RCC 7860 (cell line): ENCODE data around the gene GSTM1.

Experiments used
- DNase-seq: peaks from one replicate; pipeline ENCODE4 v3.0.0-alpha.2; 2015; ENCODE audit warnings: low spot score
- FAIRE-seq: peaks from 2 replicates; lab custom pipeline; 2012; peaks lifted over from hg19 to GRCh38; lab: Jason Lieb, UNC

GSTM1 gene

DNA sequence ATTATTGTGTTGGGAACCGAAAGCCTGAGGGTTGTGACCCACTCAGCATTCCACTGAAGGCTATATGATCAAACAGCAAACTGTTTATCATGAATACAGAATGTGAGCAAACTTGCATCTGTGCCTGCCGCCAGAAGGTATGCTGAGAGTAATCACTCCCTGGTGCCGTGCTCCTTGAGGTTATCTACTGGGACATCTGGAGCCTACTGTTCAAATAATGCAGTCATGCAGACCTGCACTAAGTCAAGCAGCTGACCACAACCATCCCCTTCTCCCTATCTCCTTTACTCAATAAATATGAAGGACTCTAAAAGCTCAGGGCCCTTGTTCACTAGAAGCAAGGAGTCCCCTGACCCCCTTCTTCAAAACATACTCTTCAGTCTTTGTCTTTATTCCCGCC is 37.9 kb downstream of the GSTM1 start:
- no peak for FAIRE-seq
- no peak for DNase-seq

GRCh38 chr1:109726007-109726406 is 38.4 kb downstream of the GSTM1 start:
- DNase-seq, result no peak
- FAIRE-seq, result no peak

DNA sequence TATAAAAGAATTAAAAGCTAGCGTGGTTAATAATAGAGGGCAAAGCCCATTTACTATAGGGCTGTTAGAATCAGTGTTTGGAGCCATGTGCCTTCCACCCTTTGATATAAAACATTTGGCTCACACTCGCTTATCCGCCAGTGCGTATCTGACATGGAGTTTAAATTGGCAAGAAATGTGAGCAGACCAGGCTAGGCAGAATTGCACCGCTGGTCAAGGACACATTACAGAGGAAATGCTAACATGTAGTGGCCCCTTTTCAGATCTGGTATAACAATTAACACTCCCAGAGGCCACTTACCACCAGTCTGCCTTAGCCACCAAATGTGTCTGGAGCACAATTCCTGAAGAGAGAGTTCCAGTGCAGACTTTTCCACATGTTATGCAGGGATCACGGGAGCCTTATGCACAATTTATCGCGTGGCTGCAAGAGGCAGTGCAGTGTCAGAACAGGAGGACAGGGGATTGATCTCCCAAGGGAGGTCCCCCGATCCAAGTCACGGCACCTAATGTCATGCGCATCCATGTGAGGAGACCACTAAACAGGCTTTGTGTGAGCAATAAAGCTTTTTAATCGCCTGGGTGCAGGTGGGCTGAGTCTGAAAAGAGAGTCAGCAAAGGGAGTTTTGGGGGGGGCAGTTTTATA is 39.2 kb downstream of the GSTM1 start:
- no peak for FAIRE-seq
- DNase-seq, result no peak

GRCh38 chr1:109728870-109729269 is 41.3 kb downstream of the GSTM1 start:
- FAIRE-seq (no peak), DNase-seq (no peak)

- FAIRE-seq (no peak), DNase-seq (no peak)
Measured at GRCh38 chr1:109730666-109731065, 43.0 kb downstream of the GSTM1 start.

- DNase-seq, result no peak
- no peak for FAIRE-seq
Measured at GRCh38 chr1:109732390-109732881, 44.8 kb downstream of the GSTM1 start.

DNA sequence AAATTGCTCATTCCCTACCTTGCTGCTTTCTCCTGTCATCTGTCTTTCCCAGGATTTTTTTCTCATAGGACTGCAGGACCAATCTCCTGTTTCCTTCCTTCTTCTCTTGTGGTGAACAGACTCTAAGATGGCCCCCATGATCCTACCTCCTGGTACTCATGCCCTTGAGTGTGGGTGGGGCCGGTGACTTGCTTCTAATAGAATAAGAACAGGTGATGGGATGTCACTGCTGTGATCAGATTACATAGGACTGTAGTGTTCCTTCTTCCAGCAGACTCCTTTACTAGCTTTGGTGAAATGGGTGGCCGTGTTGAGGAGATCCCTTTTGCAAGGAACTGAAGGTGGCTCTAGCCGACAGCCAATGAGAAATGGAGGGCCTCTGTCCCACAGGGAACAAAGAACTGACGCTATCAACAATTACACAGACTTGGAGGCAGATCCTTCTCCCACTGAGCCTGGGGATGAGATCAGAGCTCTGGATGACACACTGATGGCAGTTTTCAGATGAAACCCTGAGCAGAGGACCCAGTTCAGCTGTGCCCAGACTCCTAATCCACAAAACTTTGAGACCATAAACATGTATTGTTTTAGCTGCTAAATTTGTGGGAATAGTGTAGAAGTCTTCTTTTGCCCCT is 45.7 kb downstream of the GSTM1 start:
- no peak for FAIRE-seq
- DNase-seq, result no peak

- DNase-seq (peak; percentile 23), FAIRE-seq (no peak)
Measured at GRCh38 chr1:109739738-109740614, 52.4 kb downstream of the GSTM1 start.

GRCh38 chr1:109740615-109741373 is 53.2 kb downstream of the GSTM1 start, which contains the start of gene GSTM3:
TSS of gene GSTM3 (minus strand) at chr1:109741038. CDS start at chr1:109740287, 751 bp downstream.
- FAIRE-seq (no peak), DNase-seq (no peak)
